ENCODE results near the gene CSDE1.

GRCh38 chr1:114753143-114753542, 4.6 kb downstream of the CSDE1 start:
- TF ChIP-seq CTCF (IDR thresholded peaks at IDR 0.05) (no peak), POLR2A (IDR thresholded peaks at IDR 0.05) (no peak), EP300 (IDR thresholded peaks at IDR 0.05) (no peak)
